ENCODE results near the gene SCAMP1. TPM values are rescaled to one million over a fixed set of nuclear protein-coding genes. Genes with fewer than 3 reads are reported as not detected.

SCAMP1 gene
- total RNA-seq, 1 experiment from 2014 or later: 43.8 TPM

- ChIA-PET POLR2A (interaction anchor here (0.6 to 1.5 kb wide), 2 partner anchors 29 to 145 kb away, joined by 3 read pairs; partner anchors contain the start of gene SCAMP1), CTCF (interaction anchor here (0.8 to 1.4 kb wide), 2 partner anchors 23 to 28 kb away, joined by 3 to 7 read pairs; no protein-coding TSS in a partner anchor)
- Mint-ChIP-seq H3K27ac (peak overlapping the region; percentile 89), H3K4me3 (no peak overlapping the region), H3K9me3 (no peaks in the 10 kb centered on the region), H3K27me3 (ENCODE audit: low read depth) (no peaks in the 10 kb centered on the region), H3K36me3 (no peaks in the 10 kb centered on the region), H3K4me1 (peaks cover 74% of the 10 kb centered on the region)
- peak; percentile 60 for ATAC-seq
- no peak for DNase-seq (ENCODE audit: low spot score)
- TF ChIP-seq SMAD3 (CRISPR knock-in tag; IDR thresholded peaks at IDR 0.05; ENCODE audit: borderline replicate concordance) (no peak), ZNF121 (CRISPR knock-in tag; IDR thresholded peaks at IDR 0.05) (no peak), ZNF317 (CRISPR knock-in tag; IDR thresholded peaks at IDR 0.05; ENCODE audit: borderline replicate concordance, low read depth) (no peak), FOXK1 (CRISPR knock-in tag; IDR thresholded peaks at IDR 0.05) (no peak), SP1 (CRISPR knock-in tag; conservative IDR thresholded peaks at IDR 0.05) (no peak), PRRX2 (CRISPR knock-in tag; IDR thresholded peaks at IDR 0.05) (no peak), ESRRA (CRISPR knock-in tag; IDR thresholded peaks at IDR 0.05; ENCODE audit: borderline replicate concordance) (no peak), NR2C2 (CRISPR knock-in tag; IDR thresholded peaks at IDR 0.05) (no peak), ZBTB43 (CRISPR knock-in tag; IDR thresholded peaks at IDR 0.05) (no peak), ATF3 (CRISPR knock-in tag; conservative IDR thresholded peaks at IDR 0.05) (no peak), ETV6 (CRISPR knock-in tag; IDR thresholded peaks at IDR 0.05) (no peak), JUN (CRISPR knock-in tag; IDR thresholded peaks at IDR 0.05) (no peak), ZNF423 (CRISPR knock-in tag; IDR thresholded peaks at IDR 0.05) (no peak), JAZF1 (CRISPR knock-in tag; IDR thresholded peaks at IDR 0.05) (no peak), FOXJ3 (CRISPR knock-in tag; IDR thresholded peaks at IDR 0.05; ENCODE audit: borderline replicate concordance) (no peak), FOXP4 (CRISPR knock-in tag; IDR thresholded peaks at IDR 0.05) (no peak)
- TF ChIP-seq, protein P1, sequence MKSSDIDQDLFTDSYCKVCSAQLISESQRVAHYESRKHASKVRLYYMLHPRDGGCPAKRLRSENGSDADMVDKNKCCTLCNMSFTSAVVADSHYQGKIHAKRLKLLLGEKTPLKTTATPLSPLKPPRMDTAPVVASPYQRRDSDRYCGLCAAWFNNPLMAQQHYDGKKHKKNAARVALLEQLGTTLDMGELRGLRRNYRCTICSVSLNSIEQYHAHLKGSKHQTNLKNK (CRISPR knock-in tag; IDR thresholded peaks at IDR 0.05): no peak
- TF ChIP-seq, protein P2, sequence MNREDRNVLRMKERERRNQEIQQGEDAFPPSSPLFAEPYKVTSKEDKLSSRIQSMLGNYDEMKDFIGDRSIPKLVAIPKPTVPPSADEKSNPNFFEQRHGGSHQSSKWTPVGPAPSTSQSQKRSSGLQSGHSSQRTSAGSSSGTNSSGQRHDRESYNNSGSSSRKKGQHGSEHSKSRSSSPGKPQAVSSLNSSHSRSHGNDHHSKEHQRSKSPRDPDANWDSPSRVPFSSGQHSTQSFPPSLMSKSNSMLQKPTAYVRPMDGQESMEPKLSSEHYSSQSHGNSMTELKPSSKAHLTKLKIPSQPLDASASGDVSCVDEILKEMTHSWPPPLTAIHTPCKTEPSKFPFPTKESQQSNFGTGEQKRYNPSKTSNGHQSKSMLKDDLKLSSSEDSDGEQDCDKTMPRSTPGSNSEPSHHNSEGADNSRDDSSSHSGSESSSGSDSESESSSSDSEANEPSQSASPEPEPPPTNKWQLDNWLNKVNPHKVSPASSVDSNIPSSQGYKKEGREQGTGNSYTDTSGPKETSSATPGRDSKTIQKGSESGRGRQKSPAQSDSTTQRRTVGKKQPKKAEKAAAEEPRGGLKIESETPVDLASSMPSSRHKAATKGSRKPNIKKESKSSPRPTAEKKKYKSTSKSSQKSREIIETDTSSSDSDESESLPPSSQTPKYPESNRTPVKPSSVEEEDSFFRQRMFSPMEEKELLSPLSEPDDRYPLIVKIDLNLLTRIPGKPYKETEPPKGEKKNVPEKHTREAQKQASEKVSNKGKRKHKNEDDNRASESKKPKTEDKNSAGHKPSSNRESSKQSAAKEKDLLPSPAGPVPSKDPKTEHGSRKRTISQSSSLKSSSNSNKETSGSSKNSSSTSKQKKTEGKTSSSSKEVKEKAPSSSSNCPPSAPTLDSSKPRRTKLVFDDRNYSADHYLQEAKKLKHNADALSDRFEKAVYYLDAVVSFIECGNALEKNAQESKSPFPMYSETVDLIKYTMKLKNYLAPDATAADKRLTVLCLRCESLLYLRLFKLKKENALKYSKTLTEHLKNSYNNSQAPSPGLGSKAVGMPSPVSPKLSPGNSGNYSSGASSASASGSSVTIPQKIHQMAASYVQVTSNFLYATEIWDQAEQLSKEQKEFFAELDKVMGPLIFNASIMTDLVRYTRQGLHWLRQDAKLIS (CRISPR knock-in tag; IDR thresholded peaks at IDR 0.05; ENCODE audit: borderline replicate concordance): no peak
- TF ChIP-seq, protein P3, sequence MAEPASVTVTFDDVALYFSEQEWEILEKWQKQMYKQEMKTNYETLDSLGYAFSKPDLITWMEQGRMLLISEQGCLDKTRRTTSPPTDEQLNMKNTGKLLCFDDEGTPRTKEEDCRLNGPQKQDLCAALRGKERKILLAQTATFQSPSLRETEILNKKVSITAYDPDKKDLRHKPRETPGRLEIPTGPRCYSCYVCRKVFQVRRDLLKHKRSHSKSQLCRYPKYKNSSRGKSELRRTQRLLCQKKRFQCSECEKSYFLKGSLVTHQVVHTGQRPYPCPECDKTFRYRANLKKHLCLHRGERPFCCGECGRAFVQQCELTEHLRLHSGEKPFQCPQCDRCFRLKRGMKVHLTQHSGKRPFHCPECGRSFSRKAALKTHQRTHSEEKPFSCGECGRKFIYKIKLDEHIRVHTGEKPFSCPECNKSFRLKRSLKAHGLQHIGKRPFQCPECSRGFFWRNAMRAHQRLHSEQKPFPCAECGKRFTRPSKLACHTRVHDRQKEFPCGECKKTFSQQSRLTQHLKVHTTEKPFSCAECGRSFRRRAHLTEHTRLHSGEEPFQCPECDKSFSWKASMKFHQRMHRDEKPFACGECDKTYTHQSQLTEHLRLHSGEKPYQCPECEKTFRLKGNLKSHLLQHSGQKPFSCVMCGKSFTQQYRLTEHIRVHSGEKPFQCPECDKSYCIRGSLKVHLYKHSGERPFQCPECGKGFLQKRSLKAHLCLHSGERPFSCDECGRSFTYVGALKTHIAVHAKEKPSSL (CRISPR knock-in tag; conservative IDR thresholded peaks at IDR 0.05): no peak
Observed at GRCh38 chr5:78504704-78505677, 144.6 kb downstream of the SCAMP1 start.

Data from WTC11 (cell line).